ENCODE measurements around the gene UBAC2. TPM values are rescaled to one million over a fixed set of nuclear protein-coding genes. Genes with fewer than 3 reads are reported as not detected.

UBAC2 gene
- total RNA-seq, 1 donor from 2014 or later: 57.7 TPM

GRCh38 chr13:99157046-99157445, 43.6 kb upstream of the UBAC2 start:
- no peaks in the 10 kb centered on the region for H3K4me1 ChIP-seq
- no peak for DNase-seq (ENCODE audit: extremely low spot score in 2 of 2)
- H3K27me3 ChIP-seq: no peaks in the 10 kb centered on the region
- intact Hi-C loops (cut with DNase I): no loop called here
- H3K4me3 ChIP-seq: no peak overlapping the region
- no peaks in the 10 kb centered on the region for H3K36me3 ChIP-seq
- no peak overlapping the region for H3K27ac ChIP-seq
- TF ChIP-seq POLR2AphosphoS5 (IDR thresholded peaks at IDR 0.05; ENCODE audit: insufficient read depth in 1 of 2, low read depth in 1 of 2): no peak
- no peak for TF ChIP-seq POLR2A (IDR thresholded peaks at IDR 0.05)
- TF ChIP-seq CTCF (IDR thresholded peaks at IDR 0.05): no peak
- no peaks in the 10 kb centered on the region for H3K9me3 ChIP-seq

GRCh38 chr13:99158846-99159245, 41.8 kb upstream of the UBAC2 start:
- Histone ChIP-seq H3K4me1 (no peaks in the 10 kb centered on the region), H3K36me3 (no peaks in the 10 kb centered on the region), H3K9me3 (no peaks in the 10 kb centered on the region), H3K4me3 (no peak overlapping the region), H3K27me3 (no peaks in the 10 kb centered on the region), H3K27ac (no peak overlapping the region)
- TF ChIP-seq CTCF (IDR thresholded peaks at IDR 0.05) (no peak), POLR2A (IDR thresholded peaks at IDR 0.05) (no peak), POLR2AphosphoS5 (IDR thresholded peaks at IDR 0.05; ENCODE audit: insufficient read depth in 1 of 2, low read depth in 1 of 2) (no peak)
- intact Hi-C loops (cut with DNase I): no loop called here
- DNase-seq (ENCODE audit: extremely low spot score in 2 of 2): no peak

DNA sequence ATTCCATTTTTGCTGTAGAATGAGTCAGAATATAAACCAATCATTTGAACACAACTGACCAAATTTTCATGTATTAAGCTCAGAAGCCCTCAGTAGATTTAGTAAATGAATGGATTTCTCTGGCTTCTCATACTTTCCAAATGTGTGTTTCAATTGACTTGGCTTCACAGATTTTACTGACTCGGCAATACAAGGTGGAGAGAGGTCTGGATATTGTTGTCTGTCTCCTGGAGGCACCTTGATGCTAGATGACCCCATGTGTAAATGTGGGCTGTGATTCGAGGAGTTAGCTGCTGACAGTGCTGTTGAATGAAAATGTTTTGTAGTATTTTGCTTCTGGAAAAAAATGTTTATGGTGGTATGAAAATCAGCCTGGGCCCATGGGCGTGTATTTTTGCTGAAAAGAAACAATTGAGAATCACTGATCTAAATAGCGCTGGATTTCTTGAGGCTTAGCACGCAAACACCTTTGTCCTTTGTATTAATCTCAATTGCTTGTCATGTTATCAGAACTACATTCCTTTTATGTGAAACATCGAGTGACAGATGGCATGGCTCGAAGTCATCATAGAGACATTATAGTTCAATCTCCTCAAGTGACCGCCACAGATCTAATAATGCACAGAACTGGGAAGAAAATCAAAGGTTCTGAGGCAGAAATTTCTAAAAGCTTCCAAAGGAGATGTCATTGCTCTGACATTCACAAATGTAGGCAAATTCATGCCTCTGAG, 41.2 kb upstream of the UBAC2 start:
- no peaks in the 10 kb centered on the region for H3K9me3 ChIP-seq
- TF ChIP-seq POLR2AphosphoS5 (IDR thresholded peaks at IDR 0.05; ENCODE audit: insufficient read depth in 1 of 2, low read depth in 1 of 2) (no peak), CTCF (IDR thresholded peaks at IDR 0.05) (no peak), POLR2A (IDR thresholded peaks at IDR 0.05) (no peak)
- H3K36me3 ChIP-seq: no peaks in the 10 kb centered on the region
- no peak overlapping the region for H3K27ac ChIP-seq
- DNase-seq (ENCODE audit: extremely low spot score in 2 of 2): no peak
- intact Hi-C loops (cut with DNase I): no loop called here
- H3K4me1 ChIP-seq: no peaks in the 10 kb centered on the region
- no peak overlapping the region for H3K4me3 ChIP-seq
- no peaks in the 10 kb centered on the region for H3K27me3 ChIP-seq

- H3K36me3 ChIP-seq: no peaks in the 10 kb centered on the region
- H3K27ac ChIP-seq: no peak overlapping the region
- no peaks in the 10 kb centered on the region for H3K4me1 ChIP-seq
- no peak for TF ChIP-seq POLR2AphosphoS5 (IDR thresholded peaks at IDR 0.05; ENCODE audit: insufficient read depth in 1 of 2, low read depth in 1 of 2)
- H3K4me3 ChIP-seq: no peak overlapping the region
- no peak for DNase-seq (ENCODE audit: extremely low spot score in 2 of 2)
- H3K27me3 ChIP-seq: no peaks in the 10 kb centered on the region
- intact Hi-C loops (cut with DNase I): no loop called here
- no peaks in the 10 kb centered on the region for H3K9me3 ChIP-seq
Observed at GRCh38 chr13:99160415-99160814, 40.2 kb upstream of the UBAC2 start.

- Histone ChIP-seq H3K4me1 (no peaks in the 10 kb centered on the region), H3K27ac (no peak overlapping the region), H3K36me3 (no peaks in the 10 kb centered on the region), H3K27me3 (no peaks in the 10 kb centered on the region), H3K4me3 (no peak overlapping the region), H3K9me3 (no peaks in the 10 kb centered on the region)
- DNase-seq (ENCODE audit: extremely low spot score in 2 of 2): no peak
- intact Hi-C loops (cut with DNase I): no loop called here
- TF ChIP-seq POLR2A (IDR thresholded peaks at IDR 0.05): no peak
- no peak for TF ChIP-seq CTCF (IDR thresholded peaks at IDR 0.05)
- no peak for TF ChIP-seq POLR2AphosphoS5 (IDR thresholded peaks at IDR 0.05; ENCODE audit: insufficient read depth in 1 of 2, low read depth in 1 of 2)
Observed at GRCh38 chr13:99161512-99161911, 39.1 kb upstream of the UBAC2 start.
